ENCODE measurements around the gene SCGB1A1.

Gene SCGB1A1

DNA sequence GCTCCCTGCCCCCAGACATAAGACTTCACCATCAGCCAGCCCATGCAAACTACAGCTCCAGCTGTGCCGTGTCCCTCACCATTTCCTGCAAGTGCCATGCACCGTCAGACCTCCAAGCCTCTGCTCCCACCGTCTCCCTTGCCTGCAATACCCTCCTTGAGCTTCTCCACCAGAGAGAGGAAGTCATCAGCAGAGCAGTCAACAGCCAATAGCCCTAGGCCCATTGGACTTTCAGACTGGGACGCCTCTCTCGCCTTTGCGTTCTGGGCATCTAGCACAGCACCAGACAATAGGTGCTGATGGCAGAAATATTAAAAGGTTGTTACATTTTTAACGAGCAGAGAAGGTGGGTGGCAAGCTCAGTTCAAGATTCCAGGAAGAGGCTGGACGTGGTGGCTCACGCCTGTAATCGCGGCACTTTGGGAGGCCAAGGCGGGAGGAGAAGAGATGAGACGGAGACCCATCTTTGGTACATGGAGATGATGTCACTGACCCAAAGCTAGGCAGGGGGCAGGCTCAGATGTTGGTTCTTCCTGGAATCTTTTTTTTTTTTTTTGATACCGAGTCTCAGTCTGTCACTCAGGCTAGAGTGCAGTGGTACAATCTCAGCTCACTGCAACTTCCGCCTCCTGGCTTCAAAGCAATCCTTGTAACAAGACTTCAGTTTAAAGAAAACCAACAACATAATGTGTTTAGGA lies 31.9 kb downstream of the SCGB1A1 start:
- no peak for DNase-seq

GRCh38 chr11:62451241-62451621 lies 32.4 kb downstream of the SCGB1A1 start:
- no peak for DNase-seq

DNA sequence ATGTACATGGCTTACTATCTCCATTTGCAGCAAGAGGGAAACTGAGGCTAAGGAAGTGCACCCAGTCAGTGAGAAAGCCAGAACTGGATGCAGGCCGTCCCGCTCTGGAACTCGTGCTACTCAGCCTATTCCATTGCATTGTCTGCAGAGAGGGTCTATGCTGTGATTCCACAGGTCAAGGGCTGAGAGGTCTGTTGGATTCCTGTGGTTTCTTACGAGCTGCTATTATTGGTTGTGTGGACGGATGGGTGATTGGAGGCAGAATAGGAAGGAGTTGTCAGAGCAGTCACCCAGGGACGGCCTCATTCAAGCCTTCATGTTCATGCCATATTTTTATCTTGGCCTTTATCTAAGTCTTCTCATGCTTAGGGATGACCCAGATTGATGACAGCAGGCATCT lies 33.4 kb downstream of the SCGB1A1 start:
- no peak for DNase-seq

- DNase-seq, result no peak
Observed at GRCh38 chr11:62452839-62453468, 34.1 kb downstream of the SCGB1A1 start.

- DNase-seq, result no peak
Observed at GRCh38 chr11:62456630-62457029, 37.8 kb downstream of the SCGB1A1 start.

- DNase-seq, result no peak
Observed at GRCh38 chr11:62457478-62457877, 38.6 kb downstream of the SCGB1A1 start.

GRCh38 chr11:62458212-62459002 lies 39.6 kb downstream of the SCGB1A1 start:
- no peak for DNase-seq

DNA sequence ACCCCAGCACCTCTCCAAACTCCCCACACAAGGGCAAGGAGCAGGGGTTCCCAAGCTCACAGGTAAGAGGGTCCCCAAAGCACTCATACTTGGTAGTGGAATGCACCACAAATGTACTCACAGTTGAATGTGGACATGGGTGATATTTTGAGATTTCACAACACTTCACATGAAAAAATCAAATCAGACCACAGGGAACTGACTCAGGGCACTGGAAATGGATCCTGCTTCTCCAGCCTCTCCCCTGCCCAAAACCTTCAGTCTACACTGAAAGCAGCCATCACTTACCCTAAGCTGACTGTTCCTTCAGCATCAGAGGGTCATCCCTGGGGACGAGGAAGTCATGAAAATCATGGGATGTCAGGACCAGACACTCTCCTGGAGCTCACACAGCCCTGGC lies 40.2 kb downstream of the SCGB1A1 start:
- peak; percentile 33 for DNase-seq

DNA sequence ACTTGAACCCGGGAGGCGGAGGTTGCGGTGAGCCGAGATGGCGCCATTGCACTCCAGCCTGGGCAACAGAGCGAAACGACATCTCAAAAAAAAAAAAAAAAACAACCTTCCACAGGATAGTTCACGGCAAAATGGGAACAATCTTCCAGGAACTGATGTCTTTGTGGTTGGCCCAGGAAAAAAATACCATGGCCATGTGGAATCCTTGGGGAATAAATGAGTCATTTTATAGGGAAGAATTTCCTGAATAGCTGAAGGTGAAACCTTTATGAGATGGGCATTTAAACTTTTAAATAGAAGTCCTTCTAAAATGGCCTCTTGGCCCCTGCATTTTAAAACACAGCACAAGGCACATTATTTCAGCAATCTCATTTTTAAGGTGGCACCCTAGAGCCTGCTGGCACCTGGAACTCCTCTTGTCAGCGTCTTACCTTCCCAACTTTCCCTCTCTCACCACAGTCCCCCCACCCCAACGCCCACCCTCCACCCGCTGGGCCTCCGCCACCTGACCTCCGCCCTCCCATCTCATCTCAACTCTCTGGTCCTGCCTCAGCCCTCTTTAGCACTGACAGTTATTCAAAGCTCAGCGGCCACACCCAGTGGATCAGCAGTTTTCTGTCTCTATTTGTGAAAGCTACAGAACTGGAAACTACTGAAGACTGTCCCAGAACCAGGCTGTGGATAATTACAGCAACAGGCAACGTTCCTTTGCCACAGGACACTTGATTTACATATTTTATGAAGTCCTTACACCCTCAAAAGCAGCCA lies 43.1 kb downstream of the SCGB1A1 start:
- DNase-seq, result peak; percentile 87

- no peak for DNase-seq
Observed at GRCh38 chr11:62462508-62462892, 43.7 kb downstream of the SCGB1A1 start.

DNA sequence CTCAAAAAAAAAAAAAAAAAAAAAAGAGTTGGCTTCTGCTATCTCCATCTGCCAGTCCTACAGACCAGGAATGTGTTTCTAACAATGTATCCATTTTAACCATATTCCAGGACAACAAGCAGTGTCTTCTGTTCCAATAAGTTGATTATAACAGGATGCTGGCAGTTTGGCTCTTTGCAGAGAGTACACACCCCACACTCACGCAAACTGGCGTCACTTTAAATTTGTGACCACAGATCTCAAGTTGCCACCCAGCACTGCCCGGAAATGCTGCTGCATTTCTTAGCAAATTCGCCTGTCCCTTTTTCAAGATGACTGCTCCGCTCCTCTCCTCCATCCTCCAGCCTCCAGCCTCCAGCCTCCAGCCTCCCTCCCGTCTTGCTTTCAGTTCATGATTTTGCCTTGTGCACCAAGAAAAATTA lies 44.3 kb downstream of the SCGB1A1 start:
- DNase-seq, result no peak

- no peak for DNase-seq
Observed at GRCh38 chr11:62464655-62465054, 45.8 kb downstream of the SCGB1A1 start.

- no peak for DNase-seq
Observed at GRCh38 chr11:62466444-62466843, 47.6 kb downstream of the SCGB1A1 start.

GRCh38 chr11:62468577-62468976 lies 49.7 kb downstream of the SCGB1A1 start:
- DNase-seq, result no peak

DNA sequence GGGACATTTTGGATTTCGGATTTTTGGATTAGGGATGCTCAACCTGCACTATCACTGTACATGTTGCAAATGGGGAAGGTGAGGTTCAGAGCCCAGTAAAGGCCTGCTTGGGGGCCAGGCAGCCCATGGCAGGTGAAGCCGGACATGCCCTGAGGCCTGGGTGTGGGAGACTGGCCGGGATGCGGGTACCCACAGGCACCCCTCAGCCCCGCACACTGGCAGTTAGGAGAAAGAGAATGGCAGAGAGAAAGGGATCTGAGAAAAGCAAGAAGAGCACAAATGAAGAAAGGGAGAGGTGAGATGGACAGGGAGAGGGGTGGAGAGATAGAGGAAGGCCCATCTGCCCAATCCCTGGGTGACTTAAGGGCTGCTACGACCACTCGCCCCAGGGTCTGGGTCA lies 52.8 kb downstream of the SCGB1A1 start:
- DNase-seq, result no peak

DNA sequence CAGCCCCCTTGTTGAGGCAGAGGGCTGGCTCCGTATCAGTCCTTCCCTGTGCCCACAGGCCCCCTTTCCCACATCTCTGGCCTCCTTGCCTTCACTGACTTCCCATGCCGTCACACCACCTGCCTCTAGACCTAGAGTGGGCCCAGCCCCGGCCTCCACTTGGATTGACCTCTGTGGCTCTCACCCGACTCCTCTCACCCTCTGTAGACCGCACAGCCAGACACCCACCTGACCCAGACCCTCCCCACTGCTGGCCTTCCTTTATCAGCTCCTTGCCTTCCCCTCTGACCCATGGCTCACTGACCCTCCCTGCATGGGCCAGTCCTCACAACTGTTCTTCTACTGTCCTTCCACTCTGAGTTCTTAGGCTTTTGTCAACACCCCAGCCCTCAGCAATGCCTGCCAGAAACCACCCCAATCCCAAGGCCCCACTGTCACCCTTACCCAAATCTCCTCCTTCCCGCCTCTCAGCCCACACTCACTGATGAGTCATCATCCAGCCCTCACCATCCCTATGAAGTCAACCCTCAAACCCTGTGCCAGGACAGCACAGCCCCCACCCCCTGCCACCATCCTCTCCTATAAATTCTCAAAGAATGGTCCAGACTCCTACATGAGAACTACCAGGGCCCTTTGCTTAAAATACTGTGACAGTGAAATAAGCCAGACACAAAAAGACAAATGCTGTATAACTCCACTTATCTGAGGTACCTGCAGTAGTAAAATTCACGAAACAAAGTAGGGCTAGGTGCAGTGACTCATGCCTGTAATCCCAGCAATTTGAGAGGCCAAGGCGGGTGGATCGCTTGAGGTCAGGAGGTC lies 53.4 kb downstream of the SCGB1A1 start:
- DNase-seq, result peak; percentile 50
